Spleen (tissue), 11 donors: ENCODE results near the gene HPSE2. TPM values are rescaled to one million over a fixed set of nuclear protein-coding genes. Genes with fewer than 3 reads are reported as not detected.

Source experiments
- DNase-seq: peaks from one replicate; pipeline ENCODE4 v3.0.0-alpha.2; 2020
- H3K27ac ChIP-seq, 8 donors: fragments of 200-600 bp; sonication (generic) in 7 of 8; 1 replicate in 4 of 8; 2 replicates in 4 of 8; pipeline versions ENCODE4 v1.5.0 to v1.8.0; 2016 to 2021; ENCODE audit warnings: inconsistent platforms in 4 of 8, mild to moderate bottlenecking in 4 of 8, moderate library complexity in 1 of 8
- H3K27me3 ChIP-seq, 7 donors: fragments of 200-600 bp; sonication (generic) in 6 of 7; replicated peaks in 1 of 7; 1 replicate in 4 of 7; 2 replicates in 3 of 7; pipeline versions ENCODE4 v1.5.0 to v1.8.0; 2016 to 2021; ENCODE audit warnings: inconsistent platforms in 3 of 7, mild to moderate bottlenecking in 1 of 7
- H3K36me3 ChIP-seq, 6 donors: fragments of 200-600 bp; sonication (generic) in 5 of 6; 1 replicate in 4 of 6; 2 replicates in 2 of 6; pipeline versions ENCODE4 v1.5.0 to v1.8.0; 2016 to 2021; ENCODE audit warnings: inconsistent platforms in 2 of 6
- H3K4me1 ChIP-seq, 6 donors: fragments of 200-600 bp; sonication (generic) in 5 of 6; 1 replicate in 3 of 6; 2 replicates in 3 of 6; pipeline versions ENCODE4 v1.5.0 to v1.8.0; 2016 to 2021; ENCODE audit warnings: inconsistent platforms in 3 of 6
- H3K4me3 ChIP-seq, 8 donors: fragments of 200-600 bp; sonication (generic) in 7 of 8; 1 replicate in 4 of 8; 2 replicates in 4 of 8; pipeline versions ENCODE4 v1.5.0 to v1.8.0; 2016 to 2021; ENCODE audit warnings: inconsistent platforms in 4 of 8, mild to moderate bottlenecking in 4 of 8, moderate library complexity in 2 of 8
- H3K9me3 ChIP-seq, 8 donors: fragments of 200-600 bp; sonication (generic) in 7 of 8; 1 replicate in 4 of 8; 2 replicates in 4 of 8; pipeline versions ENCODE4 v1.5.0 to v1.8.0; 2016 to 2021; ENCODE audit warnings: inconsistent platforms in 4 of 8
- CTCF ChIP-seq, 11 experiments: fragments of 200-600 bp in 7 of 11; fragments of 450-650 bp in 4 of 11; sonication (generic) in 4 of 11; IDR thresholded peaks in 8 of 11; conservative IDR thresholded peaks in 3 of 11; 1 replicate in 7 of 11; 2 replicates in 4 of 11; pipeline versions ENCODE4 v1.4.0 to v1.8.0; 2016 to 2021; ENCODE audit warnings: antibody characterized with exemption in 11 of 11, inconsistent platforms in 4 of 11, mild to moderate bottlenecking in 1 of 11
- POLR2A ChIP-seq, 3 donors: fragments of 450-650 bp; IDR thresholded peaks; one replicate each; pipeline ENCODE4 v1.5.1; 2017; ENCODE audit warnings: antibody characterized with exemption in 3 of 3, mild to moderate bottlenecking in 1 of 3
- POLR2AphosphoS5 ChIP-seq, 3 donors: sonication (generic); formaldehyde crosslinking; IDR thresholded peaks; one replicate each; pipeline ENCODE4 v1.5.1; 2017; ENCODE audit warnings: antibody characterized with exemption in 3 of 3
- WGBS, 5 donors: extraction: QIAGEN DNeasy Blood & Tissue Kit in 3 of 5; methylation state at CpG; one replicate each; pipeline versions ENCODE4 v1.1.5 to v1.1.7; 2013 to 2018; 5-methylcytosine and 5-hydroxymethylcytosine counted together
- intact Hi-C: fragments of 100-400 bp; cut with DNase I; formaldehyde crosslinking; loops from one replicate; pipeline ENCODE4 v1.15.0; 2023; ENCODE audit warnings: low total_unique reads
- polyA plus RNA-seq, 3 donors: library from polyadenylated mRNA; stranded (reverse); fragments of 200-250 nt; gene quantifications; one replicate each; pipeline ENCODE4 v1.2.1, GENCODE V29; 2013
- total RNA-seq, 7 donors: library from RNA; depleted of rRNA in 3 of 7; stranded (reverse); fragments of >200 nt in 3 of 7; fragmentation: NEBNext Ultra II Directional in 4 of 7; extraction: Animal tissue kit (Norgen Biotek cat#: 25700) in 4 of 7; gene quantifications; one replicate each; pipeline versions ENCODE4 v1.1.0 to v1.2.1, GENCODE V29; 2016 to 2021
- donor health status: healthy with polysubstance abuse.
- donor health status: DM: no; HTN: no; CAD: no; lungs with moderate emphysema.
- donor health status: DM: no; HTN: no; CAD: no.
- donor health status: Bipolar disorder and iron deficiency.
- donor health status: healthy.
- donor health status: DM: no; HTN: no; CAD: no.
- donor health status: DM: yes; HTN: yes; CAD: no.

Gene HPSE2
- total and polyA plus RNA-seq, 10 donors, result 0.02 to 0.64 (median 0.03) TPM; not detected in 5

- WGBS, 5 donors, result 80 to 86% (median 84%) methylated on average over 9 of the region's 9 CpGs
- H3K36me3 ChIP-seq, result peaks cover 0 to 61% (median 47%) of the 10 kb centered on the region in 6 donors
These were observed 791.2 kb downstream of the HPSE2 start for GRCh38 chr10:98444314-98445006.

GRCh38 chr10:98438715-98439114 lies 796.9 kb downstream of the HPSE2 start:
- no peak for DNase-seq
- 83 to 96% (median 95%) methylated on average over 3 to 4 of the region's 4 CpGs for WGBS, 5 donors
- peaks cover 0 to 31% (median 14%) of the 10 kb centered on the region in 6 donors for H3K4me1 ChIP-seq
- H3K27me3 ChIP-seq, result no peaks in the 10 kb centered on the region
- H3K9me3 ChIP-seq, result peaks cover 0 to under 1% (median 0%) of the 10 kb centered on the region in 8 donors
- intact Hi-C loops, result no loop called here
- no peak overlapping the region for H3K4me3 ChIP-seq
- H3K36me3 ChIP-seq, result peaks cover 3 to 100% (median 71%) of the 10 kb centered on the region in 6 donors
- no peak overlapping the region for H3K27ac ChIP-seq
- TF ChIP-seq POLR2AphosphoS5 (IDR thresholded peaks at IDR 0.05) (no peak), CTCF (IDR thresholded peaks at IDR 0.05 in 8 of 11, conservative IDR thresholded peaks at IDR 0.05 in 3 of 11) (no peak), POLR2A (IDR thresholded peaks at IDR 0.05) (no peak)

More at GRCh38 chr10:98444314-98445006, 791.2 kb downstream of the HPSE2 start:
- H3K4me3 ChIP-seq, result peak overlapping the region in 1 of 8 donors; percentile 87
- H3K4me1 ChIP-seq, result peaks cover 17 to 64% (median 46%) of the 10 kb centered on the region in 6 donors
- TF ChIP-seq CTCF (IDR thresholded peaks at IDR 0.05 in 8 of 11, conservative IDR thresholded peaks at IDR 0.05 in 3 of 11) (no peak), POLR2AphosphoS5 (IDR thresholded peaks at IDR 0.05) (peak in 2 of 3 donors; percentile 42 to 54)
- no peaks in the 10 kb centered on the region for H3K27me3 ChIP-seq
- peak overlapping the region in 4 of 8 donors; percentile 20 to 94 (median 92) for H3K27ac ChIP-seq
- intact Hi-C loops, result no loop called here
- no peaks in the 10 kb centered on the region for H3K9me3 ChIP-seq
- DNase-seq, result no peak

- no peak overlapping the region for H3K27ac ChIP-seq
- intact Hi-C loops, result no loop called here
These were observed 798.9 kb downstream of the HPSE2 start for GRCh38 chr10:98436704-98437103.

More at GRCh38 chr10:98436704-98437103, 798.9 kb downstream of the HPSE2 start:
- 91 to 95% (median 95%) methylated on average over 4 of the region's 4 CpGs for WGBS, 5 donors
- Histone ChIP-seq H3K4me3 (no peak overlapping the region), H3K4me1 (peaks cover 0 to 12% (median 4%) of the 10 kb centered on the region in 6 donors), H3K9me3 (peaks cover 0 to 19% (median 12%) of the 10 kb centered on the region in 8 donors), H3K36me3 (peaks cover 7 to 100% (median 73%) of the 10 kb centered on the region in 6 donors), H3K27me3 (no peaks in the 10 kb centered on the region)
- TF ChIP-seq POLR2AphosphoS5 (IDR thresholded peaks at IDR 0.05) (no peak), CTCF (IDR thresholded peaks at IDR 0.05 in 8 of 11, conservative IDR thresholded peaks at IDR 0.05 in 3 of 11) (no peak), POLR2A (IDR thresholded peaks at IDR 0.05) (no peak)
- DNase-seq, result no peak
